ENCODE measurements around the gene ZSCAN21.

The ZSCAN21 gene

GRCh38 chr7:100107125-100107737 is 57.7 kb downstream of the ZSCAN21 start:
- TF ChIP-seq TCF4 (CRISPR knock-in tag; IDR thresholded peaks at IDR 0.05; ENCODE audit: borderline replicate concordance) (no peak), SNAI2 (CRISPR knock-in tag; IDR thresholded peaks at IDR 0.05) (no peak), ZFP3 (CRISPR knock-in tag; IDR thresholded peaks at IDR 0.05) (no peak)
- no peak for ATAC-seq

GRCh38 chr7:100107890-100108289 is 58.3 kb downstream of the ZSCAN21 start:
- ATAC-seq, result no peak; the same call in 2 of the 3 replicates
- TF ChIP-seq ISL1 (CRISPR knock-in tag; IDR thresholded peaks at IDR 0.05), result no peak
- no peak for TF ChIP-seq PPARA (CRISPR knock-in tag; IDR thresholded peaks at IDR 0.05; ENCODE audit: borderline replicate concordance)
- no peak for TF ChIP-seq CSRNP3 (CRISPR knock-in tag; IDR thresholded peaks at IDR 0.05)
- no peak for TF ChIP-seq GLIS3 (CRISPR knock-in tag; IDR thresholded peaks at IDR 0.05)
- TF ChIP-seq RARB (CRISPR knock-in tag; IDR thresholded peaks at IDR 0.05), result no peak
- TF ChIP-seq POU6F1 (CRISPR knock-in tag; IDR thresholded peaks at IDR 0.05; ENCODE audit: borderline replicate concordance, low read depth), result no peak
- TF ChIP-seq ESRRG (CRISPR knock-in tag; IDR thresholded peaks at IDR 0.05), result no peak
- TF ChIP-seq CSDC2 (CRISPR knock-in tag; IDR thresholded peaks at IDR 0.05), result no peak
- TF ChIP-seq OSR1 (CRISPR knock-in tag; IDR thresholded peaks at IDR 0.05), result no peak
- TF ChIP-seq PATZ1 (CRISPR knock-in tag; IDR thresholded peaks at IDR 0.05; ENCODE audit: borderline replicate concordance), result no peak
- TF ChIP-seq ZNF565 (CRISPR knock-in tag; conservative IDR thresholded peaks at IDR 0.05; ENCODE audit: low read depth), result no peak
- TF ChIP-seq TOX (CRISPR knock-in tag; IDR thresholded peaks at IDR 0.05; ENCODE audit: borderline replicate concordance), result no peak
- no peak for TF ChIP-seq ZNF70 (CRISPR knock-in tag; IDR thresholded peaks at IDR 0.05)
- no peak for TF ChIP-seq ZFP30 (CRISPR knock-in tag; IDR thresholded peaks at IDR 0.05)
- no peak for TF ChIP-seq TSHZ2 (CRISPR knock-in tag; IDR thresholded peaks at IDR 0.05)

- peak; percentile 42 for ATAC-seq
- TF ChIP-seq TOX (CRISPR knock-in tag; IDR thresholded peaks at IDR 0.05; ENCODE audit: borderline replicate concordance), result no peak
- no peak for TF ChIP-seq ZFP3 (CRISPR knock-in tag; IDR thresholded peaks at IDR 0.05)
- TF ChIP-seq CSRNP3 (CRISPR knock-in tag; IDR thresholded peaks at IDR 0.05), result no peak
- TF ChIP-seq ZNF8 (CRISPR knock-in tag; IDR thresholded peaks at IDR 0.05), result no peak
- no peak for TF ChIP-seq GLIS3 (CRISPR knock-in tag; IDR thresholded peaks at IDR 0.05)
- TF ChIP-seq BACH2 (CRISPR knock-in tag; IDR thresholded peaks at IDR 0.05; ENCODE audit: borderline replicate concordance), result no peak
- no peak for TF ChIP-seq OSR1 (CRISPR knock-in tag; IDR thresholded peaks at IDR 0.05)
- TF ChIP-seq ZFP30 (CRISPR knock-in tag; IDR thresholded peaks at IDR 0.05), result no peak
- no peak for TF ChIP-seq ESRRG (CRISPR knock-in tag; IDR thresholded peaks at IDR 0.05)
- TF ChIP-seq PPARA (CRISPR knock-in tag; IDR thresholded peaks at IDR 0.05; ENCODE audit: borderline replicate concordance), result no peak
- no peak for TF ChIP-seq TSHZ2 (CRISPR knock-in tag; IDR thresholded peaks at IDR 0.05)
- no peak for TF ChIP-seq TCF4 (CRISPR knock-in tag; IDR thresholded peaks at IDR 0.05; ENCODE audit: borderline replicate concordance)
- TF ChIP-seq ZNF70 (CRISPR knock-in tag; IDR thresholded peaks at IDR 0.05), result no peak
- TF ChIP-seq POU6F1 (CRISPR knock-in tag; IDR thresholded peaks at IDR 0.05; ENCODE audit: borderline replicate concordance, low read depth), result no peak
These were observed 60.1 kb downstream of the ZSCAN21 start for GRCh38 chr7:100109521-100110163.
